IMR-90 (cell line): ENCODE data around the gene GPER1. TPM values are rescaled to one million over a fixed set of nuclear protein-coding genes. Genes with fewer than 3 reads are reported as not detected.

Source experiments
- ATAC-seq: fragments of 200-7000 bp; cut with Tn5 transposase; 2 replicates; pipeline ENCODE4 v1.9.1; 2020; ENCODE audit warnings: low read depth, mild to moderate bottlenecking, moderate library complexity
- BruUV-seq: library from RNA; stranded (reverse); fragments of 400-500 nt; replicated peaks from 2 replicates; lab custom pipeline; 2021; lab: Mats Ljungman, UMichigan
- CTCF ChIA-PET: fragments of 300-600 bp; formaldehyde crosslinking; extraction: SDS; loops from one replicate; lab custom pipeline; 2021; ENCODE audit warnings: antibody characterized with exemption; lab: Yijun Ruan, JAX
- POLR2A ChIA-PET: fragments of 300-600 bp; sonication (Branson Sonifier 250); formaldehyde crosslinking; loops from one replicate; lab custom pipeline; 2022; ENCODE audit warnings: antibody characterized with exemption; ENCODE audit not compliant: unreplicated experiment; lab: Charles Lee
- DNase-seq: peaks from one replicate; pipeline ENCODE4 v3.0.0; 2013
- H2AFZ ChIP-seq: replicated peaks from 2 replicates; pipeline ENCODE3; 2013; ENCODE audit warnings: low read length, mild to moderate bottlenecking; ENCODE audit not compliant: poor library complexity
- H2AK5ac ChIP-seq: 2 replicates; pipeline ENCODE4 v1.6.1; 2013; ENCODE audit warnings: low read depth, low read length, inconsistent platforms
- H2AK9ac ChIP-seq: replicated peaks from 2 replicates; pipeline ENCODE3; 2013; ENCODE audit warnings: mild to moderate bottlenecking, low read depth, low read length, moderate library complexity; ENCODE audit not compliant: poor library complexity
- H2BK120ac ChIP-seq: 2 replicates; pipeline ENCODE4 v1.6.1; 2013; ENCODE audit warnings: low read depth, low read length, inconsistent platforms
- H2BK15ac ChIP-seq: 3 replicates; pipeline ENCODE4 v1.6.1; 2013; ENCODE audit warnings: low read depth, low read length, inconsistent platforms
- H2BK20ac ChIP-seq: 2 replicates; pipeline ENCODE4 v1.6.1; 2013; ENCODE audit warnings: low read depth, mild to moderate bottlenecking, inconsistent platforms, low read length, moderate library complexity
- H2BK5ac ChIP-seq: 2 replicates; pipeline ENCODE4 v1.6.1; 2013; ENCODE audit warnings: mild to moderate bottlenecking, low read depth, low read length, inconsistent platforms; ENCODE audit not compliant: poor library complexity, severe bottlenecking
- H3K14ac ChIP-seq: replicated peaks from 2 replicates; pipeline ENCODE4 v1.6.1; 2013; ENCODE audit warnings: low read depth, low read length, inconsistent platforms
- H3K18ac ChIP-seq: 2 replicates; pipeline ENCODE4 v1.6.1; 2013; ENCODE audit warnings: low read depth, low read length, control low read depth
- H3K23ac ChIP-seq: 2 replicates; pipeline ENCODE4 v1.6.1; 2013; ENCODE audit warnings: low read depth, low read length, inconsistent platforms
- H3K27ac ChIP-seq: 2 replicates; pipeline ENCODE4 v1.5.1; 2013; ENCODE audit warnings: mild to moderate bottlenecking, control low read depth, low read length; ENCODE audit not compliant: insufficient read depth
- H3K27me3 ChIP-seq: 2 replicates; pipeline ENCODE4 v1.6.1; 2013; ENCODE audit warnings: low read length; ENCODE audit not compliant: control insufficient read depth, insufficient read depth
- H3K36me3 ChIP-seq: 2 replicates; pipeline ENCODE4 v1.6.1; 2013; ENCODE audit warnings: low read length, mixed read lengths; ENCODE audit not compliant: control insufficient read depth, insufficient read depth
- H3K4ac ChIP-seq: 2 replicates; pipeline ENCODE4 v1.6.1; 2013; ENCODE audit warnings: low read depth, low read length, inconsistent platforms
- H3K4me1 ChIP-seq: 2 replicates; pipeline ENCODE4 v1.6.1; 2013; ENCODE audit warnings: low read length, mixed read lengths; ENCODE audit not compliant: control insufficient read depth, insufficient read depth
- H3K4me2 ChIP-seq: 2 replicates; pipeline ENCODE4 v1.6.1; 2013; ENCODE audit warnings: low read depth, mild to moderate bottlenecking, control low read depth, low read length, moderate library complexity
- H3K4me3 ChIP-seq: 2 replicates; pipeline ENCODE4 v1.5.1; 2013; ENCODE audit warnings: low read depth, mild to moderate bottlenecking, control low read depth, low read length, moderate library complexity; ENCODE audit not compliant: insufficient read depth
- H3K56ac ChIP-seq: 2 replicates; pipeline ENCODE4 v1.6.1; 2013; ENCODE audit warnings: low read length, inconsistent platforms; ENCODE audit not compliant: insufficient read depth; ENCODE audit errors: extremely low read depth
- H3K79me1 ChIP-seq, 2 experiments: 2 replicates each; pipeline ENCODE4 v1.6.1; 2013; ENCODE audit warnings: low read length in 2 of 2, inconsistent platforms in 1 of 2, low read depth in 1 of 2
- H3K9ac ChIP-seq: 2 replicates; pipeline ENCODE4 v1.6.1; 2013; ENCODE audit warnings: low read depth, low read length, control low read depth
- H3K9me1 ChIP-seq: 2 replicates; pipeline ENCODE4 v1.6.1; 2013; ENCODE audit warnings: low read length, inconsistent platforms; ENCODE audit not compliant: insufficient read depth
- H3K9me3 ChIP-seq: 2 replicates; pipeline ENCODE4 v1.6.1; 2013; ENCODE audit warnings: low read length; ENCODE audit not compliant: control insufficient read depth, insufficient read depth
- H4K20me1 ChIP-seq: 2 replicates; pipeline ENCODE4 v1.6.1; 2013; ENCODE audit warnings: low read length, inconsistent platforms; ENCODE audit not compliant: insufficient read depth
- H4K5ac ChIP-seq: 2 replicates; pipeline ENCODE4 v1.6.1; 2013; ENCODE audit warnings: mild to moderate bottlenecking, low read depth, low read length, control low read depth
- H4K8ac ChIP-seq, 2 experiments: 2 replicates each; pipeline ENCODE4 v1.6.1; 2013; ENCODE audit warnings: low read depth in 2 of 2, low read length in 2 of 2, control low read depth in 1 of 2, inconsistent platforms in 1 of 2
- H4K91ac ChIP-seq: 2 replicates; pipeline ENCODE4 v1.6.1; 2013; ENCODE audit warnings: low read depth, low read length, inconsistent platforms; ENCODE audit not compliant: insufficient read depth
- BHLHE40 ChIP-seq: fragments of 150-350 bp; IDR thresholded peaks from 2 replicates; pipeline ENCODE4 v1.6.1; 2016; ENCODE audit warnings: mild to moderate bottlenecking, low read depth, low read length
- CEBPB ChIP-seq: IDR thresholded peaks from 2 replicates; pipeline ENCODE4 v1.6.1; 2012; ENCODE audit warnings: low read depth, low read length, improper control_type of control experiment
- CHD1 ChIP-seq: IDR thresholded peaks from 2 replicates; pipeline ENCODE4 v1.6.1; 2012; ENCODE audit warnings: low read depth, low read length, improper control_type of control experiment
- FOS ChIP-seq: fragments of 150-350 bp; IDR thresholded peaks from 2 replicates; pipeline ENCODE4 v1.6.1; 2016; ENCODE audit warnings: low read depth, low read length
- MAFK ChIP-seq: IDR thresholded peaks from 2 replicates; pipeline ENCODE4 v1.6.1; 2012; ENCODE audit warnings: low read depth, low read length, improper control_type of control experiment
- MAZ ChIP-seq: IDR thresholded peaks from 2 replicates; pipeline ENCODE4 v1.6.1; 2012; ENCODE audit warnings: low read depth, mild to moderate bottlenecking, low read length, improper control_type of control experiment, moderate library complexity, borderline replicate concordance
- MXI1 ChIP-seq: IDR thresholded peaks from 2 replicates; pipeline ENCODE4 v1.6.1; 2012; ENCODE audit warnings: low read depth, mild to moderate bottlenecking, low read length, moderate library complexity, borderline replicate concordance
- NFE2L2 ChIP-seq: fragments of 150-350 bp; IDR thresholded peaks from 2 replicates; pipeline ENCODE4 v1.6.1; 2016; ENCODE audit warnings: low read depth, mild to moderate bottlenecking, low read length
- POLR2A ChIP-seq: IDR thresholded peaks from 2 replicates; pipeline ENCODE4 v1.6.1; 2012; ENCODE audit warnings: mild to moderate bottlenecking, low read depth, low read length
- RAD21 ChIP-seq: IDR thresholded peaks from 2 replicates; pipeline ENCODE4 v1.6.1; 2012; ENCODE audit warnings: low read length, improper control_type of control experiment
- RCOR1 ChIP-seq: IDR thresholded peaks from 2 replicates; pipeline ENCODE4 v1.6.1; 2012; ENCODE audit warnings: mild to moderate bottlenecking, low read length, improper control_type of control experiment; ENCODE audit not compliant: insufficient replicate concordance
- RFX5 ChIP-seq: IDR thresholded peaks from 2 replicates; pipeline ENCODE4 v1.8.0; 2012; ENCODE audit warnings: low read depth, mild to moderate bottlenecking, low read length, moderate library complexity
- SMC3 ChIP-seq: fragments of 150-350 bp; IDR thresholded peaks from 2 replicates; pipeline ENCODE4 v1.6.1; 2016; ENCODE audit warnings: low read depth, mild to moderate bottlenecking, antibody characterized with exemption, low read length, moderate library complexity
- USF2 ChIP-seq: fragments of 150-350 bp; IDR thresholded peaks from 2 replicates; pipeline ENCODE4 v1.6.1; 2017; ENCODE audit warnings: mild to moderate bottlenecking, antibody characterized with exemption, low read length, low read depth
- WGBS, 2 experiments: methylation state at CpG; one replicate each; pipeline versions ENCODE4 v1.1.5 to v1.1.7; 2013; ENCODE audit warnings: missing lambda C conversion rate in 2 of 2; ENCODE audit not compliant: insufficient read length in 1 of 2; ENCODE audit errors: extremely low coverage in 2 of 2; 5-methylcytosine and 5-hydroxymethylcytosine counted together
- dilution Hi-C: fragments of 300-500 bp; cut with HindIII; formaldehyde crosslinking; loops from one replicate; pipeline ENCODE4 v1.14.3; 2018; ENCODE audit warnings: low sequenced_read_pairs; ENCODE audit not compliant: unreplicated experiment
- in situ Hi-C: fragments of 300-500 bp; cut with MboI; formaldehyde crosslinking; loops from 3 replicates; pipeline ENCODE4 v1.14.3; 2019; ENCODE audit warnings: low sequenced_read_pairs, inconsistent platforms, mixed read lengths
- intact Hi-C: fragments of 100-400 bp; cut with micrococcal nuclease; formaldehyde crosslinking; loops from 2 replicates; pipeline ENCODE4 v1.10.0; 2022
- polyA plus RNA-seq, 3 experiments: library from polyadenylated mRNA; depleted of rRNA; stranded (reverse); fragments of >200 nt; gene quantifications; 2 replicates each; pipeline ENCODE4 v1.2.3, GENCODE V29; 2012; ENCODE audit warnings: low replicate concordance in 1 of 3
- total RNA-seq: library from RNA; depleted of rRNA; stranded (reverse); fragments of >200 nt; gene quantifications from 2 replicates; pipeline ENCODE4 v1.2.3, GENCODE V29; 2012
- TF ChIP-seq, protein P1 (sequence below): conservative IDR thresholded peaks from 2 replicates; pipeline ENCODE4 v1.5.1; 2012; ENCODE audit warnings: mild to moderate bottlenecking, low read depth, low read length, improper control_type of control experiment
- TF ChIP-seq, protein P2 (sequence below): fragments of 150-350 bp; IDR thresholded peaks from 2 replicates; pipeline ENCODE4 v1.6.1; 2016; ENCODE audit warnings: low read depth, mild to moderate bottlenecking, low read length, moderate library complexity, borderline replicate concordance

The GPER1 gene
- total and polyA plus RNA-seq, 2 of the 4 experiments (the other 2 are of a cell fraction): 2.0 to 5.8 TPM

DNA sequence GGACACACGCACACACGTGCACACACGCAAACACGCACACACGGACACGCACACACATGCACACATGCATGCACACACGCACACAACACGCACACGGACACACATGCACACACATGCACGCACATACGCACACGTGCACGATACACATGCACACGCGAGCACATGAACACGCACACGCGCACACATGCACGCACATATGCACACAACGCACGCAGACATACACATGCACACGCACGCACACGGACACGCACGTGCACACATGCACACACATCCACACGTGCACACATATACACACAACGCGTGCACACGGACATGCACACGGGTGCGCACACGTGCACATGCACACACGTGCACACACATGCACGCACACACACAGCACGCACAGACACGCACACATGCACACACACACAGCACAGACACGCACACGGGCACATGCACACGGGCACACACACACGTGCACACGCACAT is 17.3 kb upstream of the GPER1 start:
- no peaks in the 10 kb centered on the region for H3K79me1 ChIP-seq
- H2BK5ac ChIP-seq: no peak overlapping the region
- no peak overlapping the region for H2BK120ac ChIP-seq
- no peak overlapping the region for H3K18ac ChIP-seq
- no peak overlapping the region for H3K14ac ChIP-seq
- no peak overlapping the region for H3K9ac ChIP-seq
- dilution Hi-C loops (no loop called here), intact Hi-C loops (no loop called here), in situ Hi-C loops (no loop called here)
- ATAC-seq (no peak), DNase-seq (no peak)
- no peak overlapping the region for H3K56ac ChIP-seq
- H4K8ac ChIP-seq: no peak overlapping the region
- no peaks in the 10 kb centered on the region for H3K27me3 ChIP-seq
- 89% methylated on average over 37 of the region's 42 CpGs; no CpG with 5 or more reads in 1 of the 2 experiments for WGBS, 2 experiments
- no peak overlapping the region for H3K27ac ChIP-seq
- H2AK5ac ChIP-seq: no peak overlapping the region
- ChIA-PET POLR2A (no interaction called here), CTCF (no interaction called here)
- H2BK15ac ChIP-seq: no peak overlapping the region
- H4K5ac ChIP-seq: no peak overlapping the region
- H2AFZ ChIP-seq: no peak overlapping the region
- peaks cover 28% of the 10 kb centered on the region for H4K20me1 ChIP-seq
- H3K9me1 ChIP-seq: 0 out of 2 replicates have a peak, but pooled peaks cover 5% of the 10 kb centered on the region
- H3K4me3 ChIP-seq: no peak overlapping the region
- no peak overlapping the region for H2BK20ac ChIP-seq
- no peak overlapping the region for H3K4ac ChIP-seq
- no peaks in the 10 kb centered on the region for H3K36me3 ChIP-seq
- no peak overlapping the region for H4K91ac ChIP-seq
- BruUV-seq: no TSS peak
- TF ChIP-seq SMC3 (no peak), RCOR1 (no peak), USF2 (no peak), NFE2L2 (no peak), BHLHE40 (no peak), POLR2A (no peak), MAZ (no peak), FOS (no peak), CHD1 (no peak), CEBPB (no peak), RFX5 (no peak), MAFK (no peak), MXI1 (no peak), RAD21 (no peak)
- TF ChIP-seq, protein P1, sequence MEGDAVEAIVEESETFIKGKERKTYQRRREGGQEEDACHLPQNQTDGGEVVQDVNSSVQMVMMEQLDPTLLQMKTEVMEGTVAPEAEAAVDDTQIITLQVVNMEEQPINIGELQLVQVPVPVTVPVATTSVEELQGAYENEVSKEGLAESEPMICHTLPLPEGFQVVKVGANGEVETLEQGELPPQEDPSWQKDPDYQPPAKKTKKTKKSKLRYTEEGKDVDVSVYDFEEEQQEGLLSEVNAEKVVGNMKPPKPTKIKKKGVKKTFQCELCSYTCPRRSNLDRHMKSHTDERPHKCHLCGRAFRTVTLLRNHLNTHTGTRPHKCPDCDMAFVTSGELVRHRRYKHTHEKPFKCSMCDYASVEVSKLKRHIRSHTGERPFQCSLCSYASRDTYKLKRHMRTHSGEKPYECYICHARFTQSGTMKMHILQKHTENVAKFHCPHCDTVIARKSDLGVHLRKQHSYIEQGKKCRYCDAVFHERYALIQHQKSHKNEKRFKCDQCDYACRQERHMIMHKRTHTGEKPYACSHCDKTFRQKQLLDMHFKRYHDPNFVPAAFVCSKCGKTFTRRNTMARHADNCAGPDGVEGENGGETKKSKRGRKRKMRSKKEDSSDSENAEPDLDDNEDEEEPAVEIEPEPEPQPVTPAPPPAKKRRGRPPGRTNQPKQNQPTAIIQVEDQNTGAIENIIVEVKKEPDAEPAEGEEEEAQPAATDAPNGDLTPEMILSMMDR: no peak
- TF ChIP-seq, protein P2, sequence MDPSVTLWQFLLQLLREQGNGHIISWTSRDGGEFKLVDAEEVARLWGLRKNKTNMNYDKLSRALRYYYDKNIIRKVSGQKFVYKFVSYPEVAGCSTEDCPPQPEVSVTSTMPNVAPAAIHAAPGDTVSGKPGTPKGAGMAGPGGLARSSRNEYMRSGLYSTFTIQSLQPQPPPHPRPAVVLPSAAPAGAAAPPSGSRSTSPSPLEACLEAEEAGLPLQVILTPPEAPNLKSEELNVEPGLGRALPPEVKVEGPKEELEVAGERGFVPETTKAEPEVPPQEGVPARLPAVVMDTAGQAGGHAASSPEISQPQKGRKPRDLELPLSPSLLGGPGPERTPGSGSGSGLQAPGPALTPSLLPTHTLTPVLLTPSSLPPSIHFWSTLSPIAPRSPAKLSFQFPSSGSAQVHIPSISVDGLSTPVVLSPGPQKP: no peak
- peaks cover under 1% of the 10 kb centered on the region; the same call in 1 of the 2 replicates for H3K4me1 ChIP-seq
- no peaks in the 10 kb centered on the region for H3K9me3 ChIP-seq
- no peak overlapping the region for H3K4me2 ChIP-seq
- H2AK9ac ChIP-seq: no peak overlapping the region
- no peak overlapping the region for H3K23ac ChIP-seq
